Fibroblast of lung (primary cell): ENCODE results near the gene KCP.

ENCODE experiments used
- EZH2 ChIP-seq: IDR thresholded peaks from 2 replicates; pipeline ENCODE4 v1.5.1; 2012; ENCODE audit warnings: low read length, control low read depth, mild to moderate bottlenecking; ENCODE audit errors: missing control alignments
- TF ChIP-seq, protein P1 (sequence below), 2 donors: IDR thresholded peaks in 1 of 2; conservative IDR thresholded peaks in 1 of 2; 1 replicate in 1 of 2; 2 replicates in 1 of 2; pipeline ENCODE4 v1.5.1; 2011 to 2012; ENCODE audit warnings: low read length in 2 of 2, control low read depth in 1 of 2, inconsistent platforms in 1 of 2, low read depth in 1 of 2, mild to moderate bottlenecking in 1 of 2

DNA sequence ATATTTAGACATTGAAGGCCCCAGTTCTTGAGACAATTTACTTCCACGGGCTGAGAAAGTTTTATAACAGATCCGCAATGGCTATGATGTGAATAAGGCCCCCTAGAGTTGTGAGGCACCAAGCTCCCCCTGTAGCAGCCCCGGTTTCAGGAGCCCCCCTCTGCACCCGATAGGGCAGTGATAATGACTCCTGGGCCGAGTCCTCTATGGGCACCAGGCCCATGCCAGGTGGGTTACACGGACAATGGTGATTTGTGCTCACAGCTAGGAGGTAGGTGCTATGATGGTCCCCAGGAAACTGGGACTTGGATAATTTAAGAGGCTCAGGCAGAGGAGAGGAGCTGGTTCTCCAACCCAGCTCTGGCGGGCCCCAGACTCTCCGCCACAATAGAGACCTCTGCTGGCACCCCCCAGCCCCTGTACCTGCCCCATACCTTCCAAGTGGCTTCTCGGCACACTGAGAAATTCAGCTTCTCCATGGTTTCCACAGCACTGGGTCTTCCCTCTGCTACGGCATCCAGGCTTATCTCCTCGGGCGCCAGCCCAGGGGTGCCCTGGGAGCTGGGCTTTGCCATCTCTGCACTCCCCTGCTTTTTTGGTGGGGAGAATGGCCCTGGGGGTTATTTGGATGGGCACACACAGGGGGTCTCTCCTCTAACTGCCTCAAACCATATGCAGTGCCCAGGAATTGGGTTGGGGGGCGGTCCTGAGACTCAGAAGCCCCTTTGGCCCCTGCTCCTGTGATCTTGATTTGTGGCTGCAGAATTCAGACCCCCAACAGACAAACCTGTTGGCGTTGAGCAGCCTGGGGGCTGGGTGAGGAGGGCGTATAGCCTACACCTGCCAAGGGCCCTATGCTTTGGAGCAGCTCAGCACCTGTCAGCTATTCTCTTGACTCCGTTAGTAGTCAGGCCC lies 12.2 kb upstream of the KCP start:
- TF ChIP-seq, protein P1, sequence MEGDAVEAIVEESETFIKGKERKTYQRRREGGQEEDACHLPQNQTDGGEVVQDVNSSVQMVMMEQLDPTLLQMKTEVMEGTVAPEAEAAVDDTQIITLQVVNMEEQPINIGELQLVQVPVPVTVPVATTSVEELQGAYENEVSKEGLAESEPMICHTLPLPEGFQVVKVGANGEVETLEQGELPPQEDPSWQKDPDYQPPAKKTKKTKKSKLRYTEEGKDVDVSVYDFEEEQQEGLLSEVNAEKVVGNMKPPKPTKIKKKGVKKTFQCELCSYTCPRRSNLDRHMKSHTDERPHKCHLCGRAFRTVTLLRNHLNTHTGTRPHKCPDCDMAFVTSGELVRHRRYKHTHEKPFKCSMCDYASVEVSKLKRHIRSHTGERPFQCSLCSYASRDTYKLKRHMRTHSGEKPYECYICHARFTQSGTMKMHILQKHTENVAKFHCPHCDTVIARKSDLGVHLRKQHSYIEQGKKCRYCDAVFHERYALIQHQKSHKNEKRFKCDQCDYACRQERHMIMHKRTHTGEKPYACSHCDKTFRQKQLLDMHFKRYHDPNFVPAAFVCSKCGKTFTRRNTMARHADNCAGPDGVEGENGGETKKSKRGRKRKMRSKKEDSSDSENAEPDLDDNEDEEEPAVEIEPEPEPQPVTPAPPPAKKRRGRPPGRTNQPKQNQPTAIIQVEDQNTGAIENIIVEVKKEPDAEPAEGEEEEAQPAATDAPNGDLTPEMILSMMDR (conservative IDR thresholded peaks at IDR 0.05 in 1 of 2, IDR thresholded peaks at IDR 0.05 in 1 of 2; ENCODE audit: low read depth in 1 of 2, low read length in 2 of 2) = no peak
- no peak for TF ChIP-seq EZH2
